ENCODE measurements around the gene CST8. TPM values are rescaled to one million over a fixed set of nuclear protein-coding genes. Genes with fewer than 3 reads are reported as not detected.

Gene CST8
- total RNA-seq, 1 donor from 2014 or later, result not detected

DNA sequence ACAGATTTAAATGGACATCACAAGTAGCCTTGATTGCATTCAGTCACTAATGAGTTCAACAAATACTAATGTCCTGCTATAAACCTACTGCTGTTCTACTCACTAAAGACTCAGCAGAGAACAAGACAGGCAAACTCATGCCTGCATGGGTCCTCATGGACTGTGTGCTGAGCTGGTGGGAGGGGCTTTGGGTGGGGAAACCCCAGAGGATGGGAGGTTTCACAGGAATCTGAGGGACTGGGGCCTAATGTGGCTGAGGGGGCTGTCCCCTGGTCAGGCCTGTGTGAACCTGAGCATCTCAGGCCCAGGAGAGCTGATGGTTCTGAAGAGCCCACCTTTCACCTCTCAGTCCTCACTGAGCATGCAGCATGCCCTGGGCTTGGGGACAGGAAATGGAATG is 1.4 kb downstream of the CST8 start:
- no peaks in the 10 kb centered on the region for H3K36me3 Mint-ChIP-seq
- no peak overlapping the region for H3K4me3 Mint-ChIP-seq
- TF ChIP-seq, protein P1, sequence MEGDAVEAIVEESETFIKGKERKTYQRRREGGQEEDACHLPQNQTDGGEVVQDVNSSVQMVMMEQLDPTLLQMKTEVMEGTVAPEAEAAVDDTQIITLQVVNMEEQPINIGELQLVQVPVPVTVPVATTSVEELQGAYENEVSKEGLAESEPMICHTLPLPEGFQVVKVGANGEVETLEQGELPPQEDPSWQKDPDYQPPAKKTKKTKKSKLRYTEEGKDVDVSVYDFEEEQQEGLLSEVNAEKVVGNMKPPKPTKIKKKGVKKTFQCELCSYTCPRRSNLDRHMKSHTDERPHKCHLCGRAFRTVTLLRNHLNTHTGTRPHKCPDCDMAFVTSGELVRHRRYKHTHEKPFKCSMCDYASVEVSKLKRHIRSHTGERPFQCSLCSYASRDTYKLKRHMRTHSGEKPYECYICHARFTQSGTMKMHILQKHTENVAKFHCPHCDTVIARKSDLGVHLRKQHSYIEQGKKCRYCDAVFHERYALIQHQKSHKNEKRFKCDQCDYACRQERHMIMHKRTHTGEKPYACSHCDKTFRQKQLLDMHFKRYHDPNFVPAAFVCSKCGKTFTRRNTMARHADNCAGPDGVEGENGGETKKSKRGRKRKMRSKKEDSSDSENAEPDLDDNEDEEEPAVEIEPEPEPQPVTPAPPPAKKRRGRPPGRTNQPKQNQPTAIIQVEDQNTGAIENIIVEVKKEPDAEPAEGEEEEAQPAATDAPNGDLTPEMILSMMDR (conservative IDR thresholded peaks at IDR 0.05), result no peak
- no peaks in the 10 kb centered on the region for H3K27me3 Mint-ChIP-seq
- no peak for DNase-seq (ENCODE audit: extremely low spot score, unreplicated experiment)
- H3K4me1 Mint-ChIP-seq (ENCODE audit: unreplicated experiment), result no peaks in the 10 kb centered on the region
- H3K27ac Mint-ChIP-seq, result no peak overlapping the region
- no peaks in the 10 kb centered on the region for H3K9me3 Mint-ChIP-seq

DNA sequence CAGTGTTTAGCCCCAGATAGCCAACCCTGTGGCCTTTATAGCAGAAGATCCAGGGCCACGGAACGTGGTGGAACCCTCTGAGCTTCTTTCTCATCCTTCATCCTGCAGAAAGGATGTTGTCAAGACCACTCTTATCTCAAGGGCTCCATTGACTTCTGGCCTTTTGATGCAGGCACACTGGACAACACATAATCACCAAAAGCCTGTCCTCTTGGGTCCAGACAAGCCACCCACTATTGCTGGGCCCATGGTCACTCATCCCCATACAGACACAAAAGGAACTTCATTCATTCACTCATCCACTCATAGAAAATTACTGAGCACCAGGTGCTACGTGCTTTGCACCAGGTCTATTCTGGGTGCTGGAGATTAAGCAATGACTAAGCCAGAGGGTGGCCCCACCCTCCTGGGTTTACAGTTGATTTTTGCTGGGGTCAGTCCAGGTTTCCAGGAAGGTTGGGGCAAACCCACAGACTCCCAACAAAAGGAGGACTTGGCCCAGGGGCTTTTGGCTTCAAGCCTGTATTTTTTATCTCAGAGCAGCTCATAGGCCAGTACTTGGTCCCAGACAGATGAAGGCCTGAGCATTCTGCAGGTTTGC is 2.4 kb downstream of the CST8 start:
- no peak overlapping the region for H3K4me3 Mint-ChIP-seq

DNA sequence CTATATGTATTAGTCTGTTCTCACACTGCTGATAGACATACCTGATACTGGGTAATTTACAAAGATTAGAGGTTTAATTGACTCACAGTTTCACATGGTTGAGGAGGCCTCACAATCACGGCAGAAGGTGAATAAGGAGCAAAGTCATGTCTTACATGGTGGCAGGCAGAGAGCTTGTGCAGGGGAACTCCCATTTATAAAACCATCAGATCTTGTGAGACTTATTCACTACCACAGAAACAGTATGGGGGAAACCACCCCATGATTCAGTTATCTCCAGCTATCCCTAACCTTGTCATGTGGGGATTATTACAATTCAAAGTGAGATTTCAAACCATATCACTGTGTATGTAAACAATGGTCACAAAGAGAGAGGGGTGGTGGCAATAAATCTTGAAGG is 6.6 kb downstream of the CST8 start:
- Mint-ChIP-seq H3K36me3 (no peaks in the 10 kb centered on the region), H3K27ac (no peak overlapping the region), H3K27me3 (no peaks in the 10 kb centered on the region), H3K4me1 (ENCODE audit: unreplicated experiment) (peaks cover 4% of the 10 kb centered on the region), H3K9me3 (no peaks in the 10 kb centered on the region), H3K4me3 (no peak overlapping the region)
- TF ChIP-seq, protein P1 (conservative IDR thresholded peaks at IDR 0.05), result no peak
- DNase-seq (ENCODE audit: extremely low spot score, unreplicated experiment), result no peak

More for the DNA sequence above, 2.4 kb downstream of the CST8 start:
- Mint-ChIP-seq H3K4me1 (ENCODE audit: unreplicated experiment) (no peaks in the 10 kb centered on the region), H3K27ac (no peak overlapping the region), H3K9me3 (no peaks in the 10 kb centered on the region), H3K36me3 (no peaks in the 10 kb centered on the region), H3K27me3 (no peaks in the 10 kb centered on the region)
- TF ChIP-seq, protein P1 (conservative IDR thresholded peaks at IDR 0.05), result no peak
- DNase-seq (ENCODE audit: extremely low spot score, unreplicated experiment), result no peak

DNA sequence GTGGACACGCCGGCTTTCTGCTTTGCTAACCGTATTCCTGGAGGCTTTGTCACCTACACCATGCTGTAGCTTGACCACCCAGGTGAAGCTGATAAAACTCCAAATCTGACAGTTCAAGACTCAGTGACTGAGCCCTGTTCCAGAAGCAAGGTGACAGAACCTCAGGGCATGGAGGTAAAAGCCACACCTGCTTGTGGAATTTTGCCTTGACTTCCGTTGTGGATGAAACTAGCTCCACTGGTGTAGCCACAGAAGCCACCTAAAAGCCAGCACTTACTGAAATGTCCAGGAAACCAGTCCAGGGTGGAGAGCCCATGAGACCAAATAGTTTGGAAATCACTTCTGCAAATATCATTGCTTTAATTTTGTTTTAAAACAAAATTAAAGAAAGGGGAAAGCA is 11.0 kb downstream of the CST8 start:
- Mint-ChIP-seq H3K4me1 (ENCODE audit: unreplicated experiment) (peaks cover 8% of the 10 kb centered on the region), H3K36me3 (no peaks in the 10 kb centered on the region), H3K4me3 (peak overlapping the region; percentile 5), H3K9me3 (peaks cover 4% of the 10 kb centered on the region), H3K27ac (peak overlapping the region; percentile 73), H3K27me3 (peaks cover 7% of the 10 kb centered on the region)
- TF ChIP-seq, protein P1 (conservative IDR thresholded peaks at IDR 0.05), result no peak
- no peak for DNase-seq (ENCODE audit: extremely low spot score, unreplicated experiment)

DNA sequence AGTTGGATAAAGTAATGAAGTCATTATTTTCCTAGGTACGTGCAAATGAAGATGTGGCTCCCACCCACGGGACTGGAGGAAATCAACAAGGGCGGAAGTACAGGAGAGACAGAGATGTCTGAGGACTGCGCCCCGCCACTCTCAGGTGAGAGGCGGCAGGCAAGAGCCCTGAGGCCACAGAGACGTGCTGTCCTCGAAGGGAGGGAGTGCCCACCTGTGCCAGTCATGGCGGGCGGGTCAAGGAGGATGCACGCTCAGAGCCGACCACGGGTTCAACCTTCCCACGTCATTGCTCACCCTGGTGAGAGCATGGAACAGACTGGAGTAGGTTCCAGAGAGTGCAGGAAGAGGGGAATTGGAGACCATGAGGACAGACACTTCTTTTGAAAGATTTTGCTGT is 12.7 kb downstream of the CST8 start:
- peaks cover 4% of the 10 kb centered on the region for H3K9me3 Mint-ChIP-seq
- H3K27me3 Mint-ChIP-seq, result peaks cover 7% of the 10 kb centered on the region
- H3K4me1 Mint-ChIP-seq (ENCODE audit: unreplicated experiment), result peaks cover 16% of the 10 kb centered on the region
- H3K4me3 Mint-ChIP-seq, result peak overlapping the region; percentile 31
- H3K27ac Mint-ChIP-seq, result no peak overlapping the region
- no peaks in the 10 kb centered on the region for H3K36me3 Mint-ChIP-seq
- TF ChIP-seq, protein P1 (conservative IDR thresholded peaks at IDR 0.05), result no peak
- DNase-seq (ENCODE audit: extremely low spot score, unreplicated experiment), result no peak

DNA sequence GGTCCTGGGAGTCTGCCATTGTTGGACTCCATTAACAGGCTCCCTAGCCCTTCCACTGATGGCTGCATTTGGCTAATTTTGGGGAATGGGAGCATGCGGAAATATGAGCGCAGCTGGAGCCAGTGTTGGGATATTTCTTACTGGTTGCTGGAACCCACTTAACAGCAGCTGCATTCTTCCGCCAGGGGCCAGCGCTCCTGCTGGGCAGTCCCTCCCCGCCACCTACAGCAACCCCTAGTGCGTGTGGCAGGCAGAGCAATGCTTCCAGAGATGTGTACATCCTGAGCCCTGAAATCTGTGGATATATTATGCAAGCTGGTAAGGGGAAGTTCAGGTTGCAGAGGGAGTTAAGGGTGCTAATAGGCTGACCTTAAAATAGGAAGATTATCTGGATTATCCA is 16.4 kb downstream of the CST8 start:
- H3K27ac Mint-ChIP-seq, result no peak overlapping the region
- peaks cover 7% of the 10 kb centered on the region for H3K27me3 Mint-ChIP-seq
- TF ChIP-seq, protein P1 (conservative IDR thresholded peaks at IDR 0.05), result no peak
- DNase-seq (ENCODE audit: extremely low spot score, unreplicated experiment), result no peak
- no peaks in the 10 kb centered on the region for H3K36me3 Mint-ChIP-seq
- H3K4me3 Mint-ChIP-seq, result no peak overlapping the region
- H3K9me3 Mint-ChIP-seq, result peaks cover 4% of the 10 kb centered on the region
- H3K4me1 Mint-ChIP-seq (ENCODE audit: unreplicated experiment), result peaks cover 24% of the 10 kb centered on the region

Data from type B pancreatic cell (in vitro differentiated cells).